Erythroblast (primary cell): Measurements from ENCODE around the gene HIGD2B.
"Not testable (repeated sequence)": the region's sequence is repeated elsewhere in the genome, so short reads cannot be mapped to it uniquely, and the experiment has no call there.

Experiments
- DNase-seq, 2 experiments: peaks; one replicate each; lab custom pipeline; 2025; lab: John Stamatoyannopoulos, UW
- GATA1 ChIP-seq: IDR thresholded peaks from 2 replicates; pipeline ENCODE4 v1.6.1; 2011; ENCODE audit warnings: low read depth, mild to moderate bottlenecking, control low read depth, low read length, moderate library complexity
- POLR2A ChIP-seq: IDR thresholded peaks from 2 replicates; pipeline ENCODE4 v1.6.1; 2011; ENCODE audit warnings: mild to moderate bottlenecking, low read length

HIGD2B gene

GRCh38 chr15:72706266-72706665 lies 20.3 kb upstream of the HIGD2B start:
- no peak for TF ChIP-seq GATA1
- TF ChIP-seq POLR2A, result no peak
- DNase-seq, result no peak

- DNase-seq, result no peak
- no peak for TF ChIP-seq POLR2A
- TF ChIP-seq GATA1, result no peak
Observed at GRCh38 chr15:72700076-72700475, 14.1 kb upstream of the HIGD2B start.

- no peak for DNase-seq
- TF ChIP-seq POLR2A, result no peak
- no peak for TF ChIP-seq GATA1
Observed at GRCh38 chr15:72698938-72699337, 13.0 kb upstream of the HIGD2B start.

- TF ChIP-seq GATA1, result no peak
- no peak for TF ChIP-seq POLR2A
- no peak for DNase-seq
Observed at GRCh38 chr15:72690938-72691337, 5.0 kb upstream of the HIGD2B start.

- no peak for DNase-seq
- no peak for TF ChIP-seq GATA1
- no peak for TF ChIP-seq POLR2A
Observed at GRCh38 chr15:72688697-72689096, 2.7 kb upstream of the HIGD2B start.

- no peak for DNase-seq
- no peak for TF ChIP-seq POLR2A
- TF ChIP-seq GATA1, result no peak
Observed at GRCh38 chr15:72685301-72685924, 569 bp downstream of the HIGD2B start.

- no peak for TF ChIP-seq POLR2A
- TF ChIP-seq GATA1, result no peak
- DNase-seq, result no peak
Observed at GRCh38 chr15:72682772-72683171, 3.2 kb downstream of the HIGD2B start.

GRCh38 chr15:72680931-72681330 lies 5.1 kb downstream of the HIGD2B start:
- TF ChIP-seq POLR2A, result no peak
- TF ChIP-seq GATA1, result no peak
- DNase-seq, result no peak

- DNase-seq, result no peak
- TF ChIP-seq GATA1, result no peak
- TF ChIP-seq POLR2A, result no peak
Observed at GRCh38 chr15:72676838-72677237, 9.1 kb downstream of the HIGD2B start.

- TF ChIP-seq POLR2A (no peak), GATA1 (no peak)
- DNase-seq, result no peak
Observed at GRCh38 chr15:72671525-72671924, 14.5 kb downstream of the HIGD2B start.

GRCh38 chr15:72670656-72671352 lies 15.2 kb downstream of the HIGD2B start:
- DNase-seq, result not testable (repeated sequence)

- not testable (repeated sequence) for DNase-seq
Observed at GRCh38 chr15:72669803-72670202, 16.2 kb downstream of the HIGD2B start.

GRCh38 chr15:72665706-72666105 lies 20.3 kb downstream of the HIGD2B start:
- DNase-seq, result not testable (repeated sequence)

- not testable (repeated sequence) for DNase-seq
Observed at GRCh38 chr15:72663931-72664330, 22.1 kb downstream of the HIGD2B start.

- DNase-seq, result not testable (repeated sequence)
Observed at GRCh38 chr15:72661081-72661480, 24.9 kb downstream of the HIGD2B start.

- DNase-seq, result not testable (repeated sequence)
Observed at GRCh38 chr15:72656014-72656413, 30.0 kb downstream of the HIGD2B start.

- not testable (repeated sequence) for DNase-seq
Observed at GRCh38 chr15:72654397-72654796, 31.6 kb downstream of the HIGD2B start, which contains the start of gene GOLGA6B. TSS of gene GOLGA6B (plus strand) at chr15:72654697. CDS start at chr15:72654738, 41 bp downstream.

- not testable (repeated sequence) for DNase-seq
Observed at GRCh38 chr15:72648631-72649253, 37.2 kb downstream of the HIGD2B start.

- not testable (repeated sequence) for DNase-seq
Observed at GRCh38 chr15:72642271-72642670, 43.7 kb downstream of the HIGD2B start.

- not testable (repeated sequence) for DNase-seq
Observed at GRCh38 chr15:72639759-72640483, 46.1 kb downstream of the HIGD2B start.
